Measurements from ENCODE around the gene BEND7.
"Not testable (repeated sequence)": the region's sequence is repeated elsewhere in the genome, so short reads cannot be mapped to it uniquely, and the experiment has no call there.

The BEND7 gene

DNA sequence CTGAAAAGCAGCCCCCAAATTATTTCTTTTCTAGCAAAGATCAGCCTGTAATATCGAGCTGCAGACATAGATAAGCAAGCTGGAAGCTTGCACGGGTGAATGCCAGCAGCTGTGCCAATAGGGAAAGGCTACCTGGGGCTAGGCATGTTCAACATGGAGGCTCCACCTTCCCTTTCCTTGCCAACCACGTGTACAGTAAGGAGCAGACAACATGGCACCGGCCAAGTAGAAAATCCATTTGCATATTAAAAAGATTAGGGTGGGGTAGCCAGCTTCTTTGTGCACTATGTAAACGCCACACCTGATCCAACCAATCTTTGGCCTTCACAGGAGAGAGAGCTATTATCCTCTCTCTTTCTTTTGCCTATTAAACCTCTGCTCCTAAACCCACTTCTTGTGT, 124.0 kb downstream of the BEND7 start:
- Mint-ChIP-seq H3K27me3 (peaks cover 3% of the 10 kb centered on the region), H3K36me3 (ENCODE audit: low read depth) (no peaks in the 10 kb centered on the region), H3K27ac (no peak overlapping the region), H3K4me1 (no peaks in the 10 kb centered on the region), H3K9me3 (no peaks in the 10 kb centered on the region), H3K4me3 (no peak overlapping the region)
- ATAC-seq = no peak
- no peak for DNase-seq

DNA sequence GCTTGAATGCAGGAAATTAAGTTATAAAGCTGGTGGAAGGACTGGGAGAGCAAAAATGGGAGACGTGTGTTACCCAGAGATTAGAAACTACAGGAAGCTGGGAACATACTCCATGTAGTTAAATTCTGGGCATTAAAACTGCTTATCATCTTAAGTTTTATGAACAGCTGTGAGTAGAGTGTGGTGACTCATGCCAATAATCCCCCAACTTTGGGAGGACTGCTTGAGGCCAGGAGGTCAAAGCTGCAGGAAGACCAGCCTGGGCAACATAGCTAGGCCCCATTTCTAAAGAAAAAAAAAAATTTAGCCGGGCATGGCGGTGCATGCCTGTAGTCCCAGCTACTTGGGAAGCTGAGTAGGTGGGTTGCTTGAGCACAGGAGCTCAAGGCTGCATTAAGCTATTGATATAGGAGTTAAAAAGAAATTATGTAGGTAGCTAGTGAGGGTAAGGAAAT, 124.5 kb downstream of the BEND7 start:
- Mint-ChIP-seq H3K27ac (no peak overlapping the region), H3K36me3 (ENCODE audit: low read depth) (no peaks in the 10 kb centered on the region), H3K4me3 (no peak overlapping the region), H3K9me3 (no peaks in the 10 kb centered on the region), H3K27me3 (peaks cover 5% of the 10 kb centered on the region), H3K4me1 (no peaks in the 10 kb centered on the region)
- DNase-seq (no peak), ATAC-seq (no peak)

DNA sequence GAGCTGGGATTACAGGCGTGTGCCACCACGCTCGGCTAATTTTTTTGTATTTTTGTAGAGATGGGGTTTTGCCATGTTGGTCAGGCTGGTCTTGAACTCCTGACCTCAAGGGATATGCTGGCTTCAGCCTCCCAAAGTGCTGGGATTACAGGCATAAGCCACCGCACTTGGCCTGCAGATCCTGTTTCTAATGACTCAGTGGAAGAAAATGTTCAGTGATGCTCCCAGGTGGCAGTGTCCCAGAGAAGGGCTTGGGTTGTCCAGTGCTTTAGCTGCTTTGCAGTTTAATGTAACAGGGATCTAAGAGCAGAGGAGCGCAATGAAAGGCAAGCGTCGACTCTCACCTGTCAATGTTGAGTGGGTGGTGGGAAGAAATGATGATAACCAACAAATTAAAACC, 125.4 kb downstream of the BEND7 start:
- H3K9me3 Mint-ChIP-seq; H3K27me3 Mint-ChIP-seq; H3K4me3 Mint-ChIP-seq; H3K4me1 Mint-ChIP-seq; H3K27ac Mint-ChIP-seq; H3K36me3 Mint-ChIP-seq (ENCODE audit: low read depth); ATAC-seq; DNase-seq: not testable (repeated sequence)

DNA sequence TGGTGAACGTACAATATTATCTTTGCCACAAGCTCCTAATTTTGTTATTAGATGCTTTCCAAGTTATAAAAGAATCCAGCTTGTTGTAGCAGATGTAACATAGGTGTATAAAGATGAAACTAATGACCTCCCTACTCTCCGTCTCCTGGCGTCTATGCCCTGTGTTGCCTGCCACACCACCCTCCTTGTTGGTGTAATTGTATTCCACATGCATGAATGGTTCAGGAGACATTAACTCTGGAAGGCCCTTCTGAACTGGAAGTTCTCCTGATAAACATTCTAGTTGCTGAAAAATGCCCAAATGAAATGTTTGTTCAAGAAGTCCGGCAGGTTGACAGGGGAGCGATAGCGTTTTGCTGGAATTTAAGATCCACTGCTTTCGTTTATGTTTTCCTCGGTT, 126.8 kb downstream of the BEND7 start:
- Mint-ChIP-seq H3K4me3 (no peak overlapping the region), H3K27me3 (peaks cover 5% of the 10 kb centered on the region), H3K9me3 (no peaks in the 10 kb centered on the region), H3K27ac (no peak overlapping the region), H3K36me3 (ENCODE audit: low read depth) (no peaks in the 10 kb centered on the region), H3K4me1 (no peaks in the 10 kb centered on the region)
- ATAC-seq (no peak), DNase-seq (no peak)

DNA sequence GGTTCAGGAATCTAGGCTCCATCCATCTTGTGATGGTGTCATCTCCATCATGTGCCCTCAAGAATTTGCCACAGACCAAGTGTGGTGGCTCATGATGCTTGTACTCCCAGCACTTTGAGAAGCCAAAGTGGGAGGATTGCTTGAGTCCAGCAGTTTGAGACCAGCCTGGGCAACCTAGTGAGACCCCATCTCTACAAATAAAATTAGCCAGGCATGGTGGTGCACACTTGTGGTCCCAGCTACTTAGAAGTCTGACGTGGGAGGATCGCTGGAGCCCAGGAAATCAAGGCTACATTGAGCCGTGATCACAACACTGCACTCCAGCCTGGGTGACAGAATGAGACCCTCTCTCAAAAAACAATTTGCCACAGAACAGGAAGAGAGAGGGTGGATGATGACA, 127.7 kb downstream of the BEND7 start:
- Mint-ChIP-seq H3K27ac (no peak overlapping the region), H3K4me3 (no peak overlapping the region), H3K4me1 (no peaks in the 10 kb centered on the region), H3K36me3 (ENCODE audit: low read depth) (no peaks in the 10 kb centered on the region), H3K27me3 (peaks cover 7% of the 10 kb centered on the region), H3K9me3 (no peaks in the 10 kb centered on the region)
- DNase-seq (no peak), ATAC-seq (no peak)

DNA sequence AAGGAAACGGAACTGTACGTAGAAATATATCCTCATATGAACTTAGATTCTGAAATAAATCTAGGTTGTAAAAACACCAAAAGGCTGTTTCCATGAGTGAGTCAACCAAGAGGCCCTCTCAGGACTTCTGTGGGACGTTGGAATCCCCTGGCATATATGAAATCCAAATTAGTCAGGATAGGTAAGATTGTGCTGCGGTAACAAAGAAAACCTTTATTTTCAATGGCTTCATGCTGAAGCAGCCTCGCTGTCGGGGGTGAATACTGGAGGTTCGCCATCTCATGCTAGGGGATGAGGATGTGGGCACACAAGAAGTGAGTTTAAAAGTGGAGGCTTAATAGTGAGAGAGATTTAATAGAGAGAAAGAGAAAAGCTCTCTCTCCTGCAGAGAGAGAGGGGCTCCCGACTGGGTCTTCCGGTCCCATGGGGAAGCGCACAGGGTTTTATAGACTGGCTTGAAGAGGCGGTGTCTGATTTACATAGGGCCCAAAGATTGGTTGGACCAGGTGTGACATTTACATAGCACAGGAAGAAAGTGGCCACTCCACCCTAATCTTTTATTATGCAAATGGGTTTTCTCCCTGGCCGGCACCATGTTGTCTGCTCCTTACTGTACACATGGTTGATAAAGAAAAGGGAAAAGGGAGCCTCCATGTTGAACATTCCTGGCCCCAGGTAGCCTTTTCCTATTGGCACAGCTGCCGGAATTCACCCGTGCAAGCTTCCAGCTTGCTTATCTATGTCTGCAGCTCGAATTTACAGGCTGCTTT, 128.4 kb downstream of the BEND7 start:
- Mint-ChIP-seq H3K27me3 (peaks cover 6% of the 10 kb centered on the region), H3K36me3 (ENCODE audit: low read depth) (no peaks in the 10 kb centered on the region), H3K4me3 (no peak overlapping the region), H3K9me3 (no peaks in the 10 kb centered on the region), H3K27ac (no peak overlapping the region), H3K4me1 (no peaks in the 10 kb centered on the region)
- no peak for DNase-seq
- no peak for ATAC-seq

DNA sequence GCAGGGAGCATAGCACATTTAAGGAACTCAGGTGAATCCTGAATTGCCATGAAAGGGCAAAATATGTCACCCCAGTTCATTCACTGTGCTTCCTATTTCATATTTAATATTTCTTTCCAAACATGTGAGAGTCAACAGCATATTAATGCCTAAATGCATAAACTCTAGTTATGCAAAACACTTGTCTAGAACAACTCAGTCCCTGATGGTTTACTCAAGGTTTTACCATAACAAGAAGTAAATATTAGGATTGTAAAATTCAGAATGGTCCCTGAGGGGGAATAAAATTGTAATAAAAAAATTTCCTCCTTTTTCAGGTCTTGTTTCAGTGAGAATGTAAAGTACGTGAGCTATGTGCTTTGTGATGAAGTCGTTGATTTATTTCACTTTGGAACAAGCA, 129.1 kb downstream of the BEND7 start:
- Mint-ChIP-seq H3K4me1 (no peaks in the 10 kb centered on the region), H3K36me3 (ENCODE audit: low read depth) (no peaks in the 10 kb centered on the region), H3K27ac (no peak overlapping the region), H3K27me3 (peaks cover 6% of the 10 kb centered on the region), H3K9me3 (no peaks in the 10 kb centered on the region), H3K4me3 (no peak overlapping the region)
- DNase-seq = no peak
- ATAC-seq = no peak

DNA sequence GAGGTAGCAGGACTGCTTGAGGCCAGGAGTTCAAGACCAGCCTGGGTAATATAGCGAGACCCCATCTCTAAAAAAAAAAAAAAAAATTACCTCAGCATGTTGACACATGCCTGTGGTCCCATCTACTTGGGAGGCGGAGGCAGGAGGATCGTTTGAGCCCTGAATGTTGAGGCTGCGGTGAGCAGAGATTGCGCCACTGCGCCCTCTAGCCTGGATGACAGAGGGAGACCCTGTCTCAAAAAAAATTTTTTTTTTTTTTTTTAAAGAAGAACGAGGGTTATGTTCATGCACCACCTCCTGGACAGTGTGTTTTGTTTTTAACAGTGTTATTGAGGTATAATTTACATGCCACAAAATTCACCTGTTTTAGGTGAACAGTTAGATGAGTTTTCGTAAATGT, 129.6 kb downstream of the BEND7 start:
- no peak for ATAC-seq
- H3K36me3 Mint-ChIP-seq (ENCODE audit: low read depth) = no peaks in the 10 kb centered on the region
- no peak overlapping the region for H3K27ac Mint-ChIP-seq
- H3K9me3 Mint-ChIP-seq = no peaks in the 10 kb centered on the region
- no peaks in the 10 kb centered on the region for H3K4me1 Mint-ChIP-seq
- H3K4me3 Mint-ChIP-seq = no peak overlapping the region
- H3K27me3 Mint-ChIP-seq = peaks cover 7% of the 10 kb centered on the region
- DNase-seq = no peak

DNA sequence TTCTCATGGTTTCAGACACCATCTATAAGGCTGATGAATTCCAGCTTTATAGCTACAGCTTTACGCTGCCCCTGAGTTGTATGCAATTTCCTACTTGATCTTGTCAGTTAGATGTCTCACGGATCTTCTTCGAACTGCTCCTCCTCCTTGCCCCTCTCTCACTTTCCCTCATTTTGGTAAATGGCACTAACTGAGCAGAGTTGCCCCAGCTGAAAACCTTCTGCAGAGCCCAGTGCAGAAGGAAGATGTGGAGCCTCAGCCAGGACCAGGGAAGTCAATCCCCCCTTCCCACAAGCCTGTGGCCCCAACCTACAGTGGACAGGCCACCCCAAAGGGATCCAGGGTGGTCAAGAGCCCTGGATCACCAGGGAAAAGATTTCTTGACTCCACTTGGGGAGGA, 131.8 kb downstream of the BEND7 start:
- no peak overlapping the region for H3K4me3 Mint-ChIP-seq
- H3K36me3 Mint-ChIP-seq (ENCODE audit: low read depth) = no peaks in the 10 kb centered on the region
- peaks cover 13% of the 10 kb centered on the region for H3K27me3 Mint-ChIP-seq

DNA sequence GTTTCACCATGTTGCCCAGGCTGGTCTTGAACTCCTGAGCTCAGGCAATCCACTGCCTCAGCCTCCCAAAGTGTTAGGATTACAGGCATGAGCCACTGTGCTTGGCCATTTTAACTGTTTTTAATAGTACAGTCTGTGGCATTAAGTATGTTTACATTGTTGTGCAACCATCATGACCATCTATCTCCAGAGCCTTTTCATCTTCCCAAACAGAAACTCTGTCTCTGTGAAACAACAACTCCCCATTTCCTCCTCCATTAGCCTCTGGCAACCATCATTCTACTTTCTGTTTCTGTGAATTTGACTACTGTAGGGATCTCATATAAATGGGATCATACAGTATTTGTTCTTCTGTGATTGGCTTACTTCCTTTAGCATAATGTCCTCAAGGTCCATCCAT, 132.4 kb downstream of the BEND7 start:
- Mint-ChIP-seq H3K36me3 (ENCODE audit: low read depth) (no peaks in the 10 kb centered on the region), H3K4me3 (no peak overlapping the region), H3K9me3 (no peaks in the 10 kb centered on the region), H3K4me1 (no peaks in the 10 kb centered on the region), H3K27me3 (peaks cover 13% of the 10 kb centered on the region), H3K27ac (no peak overlapping the region)
- no peak for DNase-seq
- ATAC-seq = no peak

More for the DNA sequence above, 131.8 kb downstream of the BEND7 start:
- DNase-seq (no peak), ATAC-seq (no peak)
- Mint-ChIP-seq H3K4me1 (no peaks in the 10 kb centered on the region), H3K9me3 (no peaks in the 10 kb centered on the region), H3K27ac (no peak overlapping the region)

DNA sequence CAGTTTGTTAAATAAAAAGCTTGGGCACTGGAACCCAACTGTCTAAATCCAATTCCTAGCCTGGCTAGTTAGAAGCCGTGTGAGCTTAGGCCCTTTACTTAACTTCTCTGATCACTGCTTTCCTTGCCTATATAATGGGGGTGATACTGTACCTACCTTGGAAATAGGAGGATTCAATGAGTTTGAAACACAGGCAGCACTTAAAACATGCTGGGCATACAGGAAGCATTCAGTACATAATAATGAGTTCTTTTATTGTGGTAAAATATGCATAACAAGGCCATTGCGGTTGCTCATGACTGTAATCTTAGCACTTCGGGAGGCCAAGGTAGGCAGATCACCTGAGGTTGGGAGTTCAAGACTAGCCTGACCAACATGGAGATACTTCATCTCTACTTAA, 133.3 kb downstream of the BEND7 start:
- Mint-ChIP-seq H3K27ac (no peak overlapping the region), H3K9me3 (no peaks in the 10 kb centered on the region), H3K4me3 (no peak overlapping the region), H3K36me3 (ENCODE audit: low read depth) (no peaks in the 10 kb centered on the region), H3K4me1 (peaks cover under 1% of the 10 kb centered on the region), H3K27me3 (peaks cover 16% of the 10 kb centered on the region)
- no peak for ATAC-seq
- no peak for DNase-seq

DNA sequence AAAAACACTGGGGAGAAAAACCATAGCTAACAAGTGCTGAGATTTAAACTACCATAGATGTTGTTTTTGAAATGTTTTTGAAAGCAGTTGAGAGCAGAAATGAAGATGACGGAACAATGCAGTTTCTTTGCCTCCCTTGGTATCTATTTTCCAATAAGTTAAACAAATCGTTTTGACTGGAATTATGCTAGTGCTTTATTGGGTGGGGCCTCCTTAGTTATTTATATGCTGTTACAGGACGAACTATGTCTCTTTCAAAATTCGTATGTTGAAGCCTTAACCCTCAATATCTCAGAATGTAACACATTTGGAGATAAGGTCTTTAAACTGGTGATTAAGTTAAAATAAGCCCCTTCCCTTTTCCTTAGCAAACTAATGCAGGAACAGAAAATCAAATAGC, 135.2 kb downstream of the BEND7 start:
- H3K9me3 Mint-ChIP-seq = no peaks in the 10 kb centered on the region
- peaks cover 1% of the 10 kb centered on the region for H3K4me1 Mint-ChIP-seq
- no peak overlapping the region for H3K27ac Mint-ChIP-seq
- H3K27me3 Mint-ChIP-seq = peaks cover 12% of the 10 kb centered on the region
- DNase-seq (no peak), ATAC-seq (no peak)
- no peaks in the 10 kb centered on the region for H3K36me3 Mint-ChIP-seq (ENCODE audit: low read depth)
- H3K4me3 Mint-ChIP-seq = no peak overlapping the region

DNA sequence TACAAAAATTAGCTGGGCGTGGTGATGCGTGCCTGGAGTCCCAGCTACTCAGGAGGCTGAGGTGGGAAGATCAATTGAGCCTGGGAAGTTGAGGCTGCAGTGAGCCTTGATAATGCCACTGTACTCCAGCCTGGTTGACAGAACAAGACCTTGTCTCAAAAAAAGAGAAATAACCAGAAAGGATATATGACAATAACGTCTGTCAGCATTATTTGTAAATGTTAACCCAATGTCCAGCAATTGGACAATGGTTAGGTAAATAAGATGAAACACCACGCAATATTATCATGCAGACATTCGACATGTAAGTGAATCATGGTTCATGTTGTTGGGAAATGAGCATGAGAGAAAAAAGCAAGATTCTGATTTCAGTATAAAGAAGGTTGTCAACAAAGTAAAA, 136.1 kb downstream of the BEND7 start:
- Mint-ChIP-seq H3K4me1 (peaks cover 1% of the 10 kb centered on the region), H3K9me3 (no peaks in the 10 kb centered on the region), H3K27ac (no peak overlapping the region), H3K36me3 (ENCODE audit: low read depth) (no peaks in the 10 kb centered on the region), H3K27me3 (peaks cover 12% of the 10 kb centered on the region), H3K4me3 (no peak overlapping the region)
- DNase-seq = no peak
- ATAC-seq = no peak
